Measurements from ENCODE around the gene CYB5B. TPM values are rescaled to one million over a fixed set of nuclear protein-coding genes. Genes with fewer than 3 reads are reported as not detected.

CYB5B gene
- total RNA-seq, 4 donors from 2014 or later: 26.7 to 31.2 (median 29.1) TPM

- WGBS: 96% methylated on average over 9 of the region's 9 CpGs
- TF ChIP-seq POLR2AphosphoS5 (IDR thresholded peaks at IDR 0.05): no peak
- intact Hi-C loops (cut with DNase I): no loop called here
- no peaks in the 10 kb centered on the region for H3K36me3 ChIP-seq
- no peak overlapping the region for H3K4me3 ChIP-seq
- H3K27ac ChIP-seq (replicated peaks in 1 of 4): no peak overlapping the region
- no peak for DNase-seq (ENCODE audit: extremely low spot score)
- no peaks in the 10 kb centered on the region for H3K27me3 ChIP-seq
- peaks cover 13 to 17% (median 15%) of the 10 kb centered on the region in 4 donors for H3K4me1 ChIP-seq
- H3K9me3 ChIP-seq: no peaks in the 10 kb centered on the region
Measured at GRCh38 chr16:69406780-69407331, 17.6 kb upstream of the CYB5B start.

- no peak for TF ChIP-seq POLR2AphosphoS5 (IDR thresholded peaks at IDR 0.05)
- no peak for TF ChIP-seq POLR2A (IDR thresholded peaks at IDR 0.05; ENCODE audit: low read depth)
- TF ChIP-seq EP300 (IDR thresholded peaks at IDR 0.05): no peak
- no peak for TF ChIP-seq CTCF (IDR thresholded peaks at IDR 0.05)
- WGBS: 93% methylated on average over 7 of the region's 7 CpGs
- Histone ChIP-seq H3K27ac (replicated peaks in 1 of 4) (peak overlapping the region in 1 of 4 donors; percentile 5), H3K4me3 (no peak overlapping the region), H3K27me3 (no peaks in the 10 kb centered on the region), H3K36me3 (no peaks in the 10 kb centered on the region), H3K9me3 (no peaks in the 10 kb centered on the region), H3K4me1 (peaks cover 13 to 17% (median 15%) of the 10 kb centered on the region in 4 donors)
- intact Hi-C loops (cut with DNase I): no loop called here
- no peak for DNase-seq (ENCODE audit: extremely low spot score)
Measured at GRCh38 chr16:69407702-69408323, 16.6 kb upstream of the CYB5B start.

- intact Hi-C loops (cut with DNase I): no loop called here
- Histone ChIP-seq H3K27ac (replicated peaks in 1 of 4) (no peak overlapping the region), H3K27me3 (no peaks in the 10 kb centered on the region), H3K36me3 (no peaks in the 10 kb centered on the region), H3K9me3 (no peaks in the 10 kb centered on the region), H3K4me3 (no peak overlapping the region), H3K4me1 (peaks cover 13 to 16% (median 14%) of the 10 kb centered on the region in 4 donors)
- WGBS: 76% methylated on average over 6 of the region's 6 CpGs
- TF ChIP-seq EP300 (IDR thresholded peaks at IDR 0.05) (no peak), POLR2AphosphoS5 (IDR thresholded peaks at IDR 0.05) (peak in 1 of 2 donors; percentile 42)
- no peak for DNase-seq (ENCODE audit: extremely low spot score)
Measured at GRCh38 chr16:69408475-69408874, 15.9 kb upstream of the CYB5B start.

- TF ChIP-seq EP300 (IDR thresholded peaks at IDR 0.05) (no peak), POLR2A (IDR thresholded peaks at IDR 0.05; ENCODE audit: low read depth) (no peak)
- Histone ChIP-seq H3K9me3 (no peaks in the 10 kb centered on the region), H3K27ac (replicated peaks in 1 of 4) (peak overlapping the region in 1 of 4 donors; percentile 33), H3K4me3 (no peak overlapping the region), H3K36me3 (no peaks in the 10 kb centered on the region), H3K27me3 (no peaks in the 10 kb centered on the region), H3K4me1 (peaks cover 0 to 3% (median 0%) of the 10 kb centered on the region in 4 donors)
- intact Hi-C loops (cut with DNase I): no loop called here
- DNase-seq (ENCODE audit: extremely low spot score): no peak
- 53% methylated on average over 6 of the region's 6 CpGs for WGBS
Measured at GRCh38 chr16:69410219-69410990, 14.0 kb upstream of the CYB5B start.

- no peak for DNase-seq (ENCODE audit: extremely low spot score)
- no peak overlapping the region for H3K27ac ChIP-seq (replicated peaks in 1 of 4)
- intact Hi-C loops (cut with DNase I): no loop called here
- no peaks in the 10 kb centered on the region for H3K9me3 ChIP-seq
- no peak overlapping the region for H3K4me3 ChIP-seq
- no peaks in the 10 kb centered on the region for H3K27me3 ChIP-seq
- 92% methylated on average over 18 of the region's 18 CpGs for WGBS
- TF ChIP-seq EP300 (IDR thresholded peaks at IDR 0.05): no peak
- TF ChIP-seq POLR2AphosphoS5 (IDR thresholded peaks at IDR 0.05): no peak
- no peak for TF ChIP-seq POLR2A (IDR thresholded peaks at IDR 0.05; ENCODE audit: low read depth)
- TF ChIP-seq CTCF (IDR thresholded peaks at IDR 0.05): no peak
- H3K4me1 ChIP-seq: peaks cover 0 to 3% (median 0%) of the 10 kb centered on the region in 4 donors
- H3K36me3 ChIP-seq: no peaks in the 10 kb centered on the region
Measured at GRCh38 chr16:69411064-69411985, 13.1 kb upstream of the CYB5B start.

All from esophagus muscularis mucosa (tissue), 4 donors.